ENCODE data around the gene BLM.

- TF ChIP-seq CTCF (IDR thresholded peaks at IDR 0.05) = no peak
- no peak for TF ChIP-seq POLR2A (IDR thresholded peaks at IDR 0.05)
- no peak for TF ChIP-seq EP300 (IDR thresholded peaks at IDR 0.05)
These were observed 140.2 kb downstream of the BLM start for GRCh38 chr15:90857337-90857736.

Data from ovary (tissue), 3 donors.